Measurements from ENCODE around the gene RAD54L.
"Not testable (repeated sequence)": the region's sequence is repeated elsewhere in the genome, so short reads cannot be mapped to it uniquely, and the experiment has no call there.

The RAD54L gene

GRCh38 chr1:46247436-46248121 lies at the start of gene RAD54L:
Gene RAD54L (plus strand): TSS chr1:46247763. CDS start chr1:46248406, 643 bp downstream.
- peak; percentile 98 for DNase-seq
- in situ Hi-C loops (cut with MboI; ENCODE audit: low pct_unique_long_range_greater_than_20kb, low sequenced_read_pairs) = no loop called here

- DNase-seq = peak; percentile 66
- in situ Hi-C loops (cut with MboI; ENCODE audit: low pct_unique_long_range_greater_than_20kb, low sequenced_read_pairs) = no loop called here
Observed at GRCh38 chr1:46197964-46198811, 49.4 kb upstream of the RAD54L start, which contains the start of gene POMGNT1. Gene POMGNT1 (minus strand): TSS chr1:46198434. CDS start chr1:46197821, 613 bp downstream.

GRCh38 chr1:46199233-46199749 lies 48.3 kb upstream of the RAD54L start:
- no peak for DNase-seq
- in situ Hi-C loops (cut with MboI; ENCODE audit: low pct_unique_long_range_greater_than_20kb, low sequenced_read_pairs) = no loop called here

GRCh38 chr1:46203738-46204405 lies 43.7 kb upstream of the RAD54L start:
- DNase-seq = peak; percentile 25
- in situ Hi-C loops (cut with MboI; ENCODE audit: low pct_unique_long_range_greater_than_20kb, low sequenced_read_pairs) = no loop called here

- in situ Hi-C loops (cut with MboI; ENCODE audit: low pct_unique_long_range_greater_than_20kb, low sequenced_read_pairs) = no loop called here
- DNase-seq = peak; percentile 54
Observed at GRCh38 chr1:46204406-46204742, 43.2 kb upstream of the RAD54L start.

- DNase-seq = no peak
- in situ Hi-C loops (cut with MboI; ENCODE audit: low pct_unique_long_range_greater_than_20kb, low sequenced_read_pairs) = no loop called here
Observed at GRCh38 chr1:46205141-46205540, 42.4 kb upstream of the RAD54L start.

DNA sequence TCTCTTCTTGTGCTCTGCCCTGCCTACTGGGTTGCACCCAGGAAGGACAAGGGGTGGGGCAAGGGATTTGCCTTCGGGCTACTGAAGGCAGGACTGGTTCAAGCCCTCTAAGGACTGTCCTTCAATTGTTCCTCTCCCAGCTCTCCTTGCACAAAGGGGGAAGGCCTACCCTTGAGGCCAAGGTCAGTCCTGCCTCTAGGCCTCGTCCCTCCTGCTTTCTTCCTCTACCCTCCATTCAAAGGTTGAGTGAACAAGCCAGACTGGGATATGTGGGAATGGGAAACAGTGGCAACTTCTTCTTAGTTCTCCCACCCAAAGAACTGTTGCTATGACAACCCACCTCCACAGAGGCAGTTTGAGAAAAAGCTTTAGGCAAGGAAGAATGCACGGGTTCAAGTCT lies 41.8 kb upstream of the RAD54L start:
- no peak for DNase-seq
- in situ Hi-C loops (cut with MboI; ENCODE audit: low pct_unique_long_range_greater_than_20kb, low sequenced_read_pairs) = no loop called here

DNA sequence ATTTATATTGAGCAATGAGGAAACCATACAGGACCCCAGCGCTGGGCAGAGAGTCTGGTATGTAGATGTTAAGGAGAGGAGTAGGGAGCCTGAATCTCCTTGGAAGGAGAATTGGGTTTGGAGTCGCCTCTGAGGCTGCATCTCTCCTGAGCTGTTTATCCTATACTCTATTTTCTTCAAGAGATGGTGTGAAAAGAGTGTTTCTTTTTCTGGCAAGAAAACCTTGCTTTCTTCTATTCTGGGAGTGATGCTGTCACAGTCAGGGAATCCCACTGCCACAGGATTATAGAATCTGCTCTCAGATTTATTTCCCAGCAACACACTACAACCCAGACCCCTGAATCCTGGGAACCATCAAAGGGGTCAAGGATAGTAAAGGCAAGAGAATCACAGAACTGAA lies 41.2 kb upstream of the RAD54L start:
- in situ Hi-C loops (cut with MboI; ENCODE audit: low pct_unique_long_range_greater_than_20kb, low sequenced_read_pairs) = no loop called here
- no peak for DNase-seq

- in situ Hi-C loops (cut with MboI; ENCODE audit: low pct_unique_long_range_greater_than_20kb, low sequenced_read_pairs) = no loop called here
- no peak for DNase-seq
Observed at GRCh38 chr1:46210561-46210960, 37.0 kb upstream of the RAD54L start.

DNA sequence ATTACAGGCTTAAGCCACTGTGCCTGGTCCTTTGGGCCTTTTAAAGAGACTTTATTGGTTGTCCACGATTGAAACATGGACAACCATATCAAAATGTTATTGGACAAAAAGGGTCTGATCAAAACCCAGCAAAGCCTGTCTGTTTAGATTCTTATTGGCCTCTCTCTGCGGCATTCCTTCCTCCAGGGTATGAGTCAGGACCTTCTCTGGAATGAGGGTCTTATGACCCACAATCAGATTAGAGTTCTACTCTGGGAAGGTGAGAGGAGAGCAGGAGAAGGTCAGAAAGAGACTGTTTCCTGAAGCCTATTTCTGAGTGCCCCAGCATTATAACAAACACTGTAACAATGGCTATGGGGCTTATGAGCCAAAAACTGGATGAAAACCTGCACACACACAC lies 36.5 kb upstream of the RAD54L start:
- in situ Hi-C loops (cut with MboI; ENCODE audit: low pct_unique_long_range_greater_than_20kb, low sequenced_read_pairs) = no loop called here
- no peak for DNase-seq

DNA sequence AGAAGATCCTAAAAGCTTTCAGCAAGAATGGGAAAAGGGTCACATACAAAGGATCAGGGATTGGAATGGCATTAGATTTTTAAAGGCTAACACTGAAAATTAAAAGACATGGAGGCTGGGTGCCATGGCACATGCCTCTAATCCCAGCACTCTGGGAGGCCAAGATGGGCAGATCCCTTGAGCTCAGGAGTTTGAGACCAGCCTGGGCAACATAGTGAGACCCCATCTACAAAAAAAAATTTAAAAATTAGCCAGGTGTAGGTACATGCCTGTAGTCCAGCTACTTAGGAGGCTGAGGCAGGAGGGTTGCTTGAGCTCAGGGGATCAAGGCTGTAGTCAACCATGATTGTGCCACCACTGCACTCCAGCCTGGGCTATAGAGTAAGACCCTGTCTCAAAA lies 32.1 kb upstream of the RAD54L start:
- no peak for DNase-seq
- in situ Hi-C loops (cut with MboI; ENCODE audit: low pct_unique_long_range_greater_than_20kb, low sequenced_read_pairs) = no loop called here

DNA sequence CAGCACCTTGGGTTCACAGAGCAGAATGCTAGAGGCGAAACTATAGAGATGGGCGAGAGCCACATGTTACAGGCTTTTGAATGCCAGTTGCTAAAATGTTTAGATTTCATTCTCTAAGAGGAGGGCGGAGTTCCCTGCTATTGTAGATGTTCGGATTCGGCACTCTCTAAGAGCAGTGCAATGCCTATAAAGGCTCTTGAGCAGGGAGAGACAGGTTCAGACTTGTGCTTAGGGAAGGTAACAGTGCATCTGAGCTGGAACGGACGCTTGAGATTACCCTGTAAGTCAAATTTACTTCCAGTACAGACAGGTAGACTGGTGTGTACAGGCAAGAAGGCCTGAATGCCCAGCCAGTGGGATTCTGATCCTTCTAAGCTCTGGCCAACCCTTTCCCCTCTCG lies 29.1 kb upstream of the RAD54L start:
- in situ Hi-C loops (cut with MboI; ENCODE audit: low pct_unique_long_range_greater_than_20kb, low sequenced_read_pairs) = no loop called here
- no peak for DNase-seq

DNA sequence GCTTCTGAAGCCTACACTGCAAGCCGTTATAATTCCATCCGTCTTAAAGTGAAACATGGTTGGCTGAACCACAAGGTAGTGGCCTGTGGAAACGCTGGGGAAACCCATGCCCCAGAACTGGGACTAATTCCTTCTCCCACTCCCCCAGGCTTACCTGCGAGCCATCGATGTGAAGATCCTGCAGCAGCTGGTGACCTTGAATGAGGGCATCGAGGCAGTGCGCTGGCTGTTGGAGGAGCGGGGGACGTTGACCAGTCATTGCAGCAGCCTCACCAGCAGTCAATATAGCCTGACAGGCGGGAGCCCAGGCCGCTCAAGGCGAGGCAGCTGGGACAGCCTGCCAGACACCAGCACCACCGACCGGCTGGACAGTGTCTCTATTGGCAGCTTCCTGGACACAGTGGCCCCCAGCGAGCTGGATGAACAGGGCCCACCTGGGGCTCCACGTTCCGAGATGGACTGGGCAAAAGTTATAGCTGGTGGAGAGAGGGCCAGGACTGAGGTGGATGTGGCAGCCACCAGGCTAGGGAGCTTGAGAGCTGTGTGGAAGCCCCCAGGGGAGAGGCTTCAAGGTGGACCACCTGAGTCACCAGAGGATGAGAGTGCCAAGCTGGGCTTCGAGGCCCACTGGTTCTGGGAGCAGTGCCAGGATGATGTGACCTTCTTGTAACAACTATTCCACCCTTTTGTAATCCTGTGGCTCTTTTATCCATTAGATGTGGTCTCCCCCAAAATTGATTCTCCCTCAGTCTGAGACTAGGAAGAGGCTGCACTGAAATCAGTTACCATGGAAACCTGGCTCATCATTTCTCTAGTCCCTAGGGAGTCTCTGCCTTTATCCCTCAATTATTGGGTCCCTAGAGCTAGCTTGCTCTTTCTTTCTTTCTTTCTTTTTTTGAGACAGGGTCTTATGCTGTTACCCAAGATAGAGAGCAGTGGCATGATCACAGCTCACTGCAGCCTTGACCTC lies 27.7 kb upstream of the RAD54L start:
- no peak for DNase-seq
- in situ Hi-C loops (cut with MboI; ENCODE audit: low pct_unique_long_range_greater_than_20kb, low sequenced_read_pairs) = no loop called here

DNA sequence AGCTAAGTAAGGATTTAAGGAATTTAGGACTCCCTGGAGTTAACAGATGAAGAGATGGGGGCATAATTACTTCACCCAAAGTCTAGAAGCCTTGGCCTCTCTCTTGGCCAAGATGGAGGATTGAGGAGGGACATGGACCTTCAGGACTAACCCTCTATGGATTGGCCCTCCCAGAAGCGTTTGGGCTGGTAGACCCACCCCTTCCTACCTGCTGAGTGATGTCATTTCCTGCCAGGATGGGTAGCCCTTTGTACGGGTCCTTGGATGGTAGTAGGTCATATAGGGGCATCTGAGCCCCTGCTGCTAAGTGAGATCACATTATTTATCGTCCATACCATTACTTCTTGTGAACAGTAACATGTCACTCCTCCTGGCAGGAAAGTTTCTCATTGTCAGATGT lies 26.8 kb upstream of the RAD54L start:
- in situ Hi-C loops (cut with MboI; ENCODE audit: low pct_unique_long_range_greater_than_20kb, low sequenced_read_pairs) = no loop called here
- DNase-seq = no peak

- DNase-seq = no peak
- in situ Hi-C loops (cut with MboI; ENCODE audit: low pct_unique_long_range_greater_than_20kb, low sequenced_read_pairs) = no loop called here
Observed at GRCh38 chr1:46221749-46222148, 25.8 kb upstream of the RAD54L start.

GRCh38 chr1:46223055-46223454 lies 24.5 kb upstream of the RAD54L start:
- in situ Hi-C loops (cut with MboI; ENCODE audit: low pct_unique_long_range_greater_than_20kb, low sequenced_read_pairs); DNase-seq: not testable (repeated sequence)

GRCh38 chr1:46223472-46223943 lies 24.1 kb upstream of the RAD54L start:
- in situ Hi-C loops (cut with MboI; ENCODE audit: low pct_unique_long_range_greater_than_20kb, low sequenced_read_pairs) = no loop called here
- peak; percentile 82 for DNase-seq

DNA sequence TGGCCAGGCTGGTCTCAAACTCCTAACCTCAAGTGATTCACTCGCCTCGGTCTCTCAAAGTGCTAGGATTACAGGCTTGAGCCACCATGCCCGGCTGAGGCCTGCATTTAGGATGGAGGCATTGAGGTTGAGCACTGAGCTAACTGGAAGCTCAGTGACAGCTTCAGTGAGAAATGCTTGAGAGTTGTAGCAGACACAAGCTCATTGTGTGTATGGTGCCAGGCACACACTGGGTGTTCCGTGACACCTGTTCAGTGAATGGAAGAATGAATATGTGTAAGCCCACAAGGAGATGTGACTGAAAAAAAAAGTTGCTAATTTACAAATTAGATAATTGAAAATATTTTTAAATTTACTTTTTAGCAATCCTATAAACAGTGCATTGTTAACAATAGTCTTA lies 22.6 kb upstream of the RAD54L start:
- in situ Hi-C loops (cut with MboI; ENCODE audit: low pct_unique_long_range_greater_than_20kb, low sequenced_read_pairs) = no loop called here

GRCh38 chr1:46231231-46231630 lies 16.3 kb upstream of the RAD54L start:
- in situ Hi-C loops (cut with MboI; ENCODE audit: low pct_unique_long_range_greater_than_20kb, low sequenced_read_pairs) = not testable (repeated sequence)

More for the DNA sequence above, 22.6 kb upstream of the RAD54L start:
- DNase-seq = no peak

More at GRCh38 chr1:46231231-46231630, 16.3 kb upstream of the RAD54L start:
- DNase-seq = not testable (repeated sequence)
